ENCODE results near the gene MCC.

Gene MCC

GRCh38 chr5:112979723-112980122 lies 508.5 kb downstream of the MCC start:
- in situ Hi-C loops (cut with MboI; ENCODE audit: low pct_unique_long_range_greater_than_20kb, low sequenced_read_pairs, unreplicated experiment), result no loop called here
- DNase-seq (ENCODE audit: low spot score), result no peak
- no peak for TF ChIP-seq CTCF (IDR thresholded peaks at IDR 0.05; ENCODE audit: extremely low read depth, insufficient read depth, missing control alignments)

- no peak for TF ChIP-seq CTCF (IDR thresholded peaks at IDR 0.05; ENCODE audit: extremely low read depth, insufficient read depth, missing control alignments)
- no peak for DNase-seq (ENCODE audit: low spot score)
- in situ Hi-C loops (cut with MboI; ENCODE audit: low pct_unique_long_range_greater_than_20kb, low sequenced_read_pairs, unreplicated experiment), result no loop called here
These were observed 509.4 kb downstream of the MCC start for GRCh38 chr5:112978836-112979235.

GRCh38 chr5:112977440-112977861 lies 510.8 kb downstream of the MCC start:
- DNase-seq (ENCODE audit: low spot score), result no peak

GRCh38 chr5:112976432-112977309 lies 511.6 kb downstream of the MCC start, which contains the start of gene DCP2:
TSS of gene DCP2 (plus strand) at chr5:112976798. CDS start at chr5:112976934, 136 bp downstream.
- in situ Hi-C loops (cut with MboI; ENCODE audit: low pct_unique_long_range_greater_than_20kb, low sequenced_read_pairs, unreplicated experiment), result no loop called here

More at GRCh38 chr5:112977440-112977861, 510.8 kb downstream of the MCC start:
- no peak for TF ChIP-seq CTCF (IDR thresholded peaks at IDR 0.05; ENCODE audit: extremely low read depth, insufficient read depth, missing control alignments)
- in situ Hi-C loops (cut with MboI; ENCODE audit: low pct_unique_long_range_greater_than_20kb, low sequenced_read_pairs, unreplicated experiment), result no loop called here

GRCh38 chr5:112975721-112976431 lies 512.4 kb downstream of the MCC start:
- TF ChIP-seq CTCF (IDR thresholded peaks at IDR 0.05; ENCODE audit: extremely low read depth, insufficient read depth, missing control alignments), result no peak
- no peak for DNase-seq (ENCODE audit: low spot score)
- in situ Hi-C loops (cut with MboI; ENCODE audit: low pct_unique_long_range_greater_than_20kb, low sequenced_read_pairs, unreplicated experiment), result no loop called here

More at GRCh38 chr5:112976432-112977309, 511.6 kb downstream of the MCC start, which contains the start of gene DCP2:
- peak; percentile 92 for DNase-seq (ENCODE audit: low spot score)
- TF ChIP-seq CTCF (IDR thresholded peaks at IDR 0.05; ENCODE audit: extremely low read depth, insufficient read depth, missing control alignments), result no peak

- DNase-seq (ENCODE audit: low spot score), result no peak
- no peak for TF ChIP-seq CTCF (IDR thresholded peaks at IDR 0.05; ENCODE audit: extremely low read depth, insufficient read depth, missing control alignments)
- in situ Hi-C loops (cut with MboI; ENCODE audit: low pct_unique_long_range_greater_than_20kb, low sequenced_read_pairs, unreplicated experiment), result no loop called here
These were observed 513.4 kb downstream of the MCC start for GRCh38 chr5:112974901-112975300.
